GM23338 (cell line): ENCODE measurements around the gene TAF4B. TPM values are rescaled to one million over a fixed set of nuclear protein-coding genes. Genes with fewer than 3 reads are reported as not detected.
"Not testable (repeated sequence)": the region's sequence is repeated elsewhere in the genome, so short reads cannot be mapped to it uniquely, and the experiment has no call there.

Source experiments
- ATAC-seq: fragments of 200-7000 bp; cut with Tn5 transposase; 3 replicates; pipeline ENCODE4 v1.9.1; 2020
- DNase-seq: peaks from one replicate; pipeline ENCODE4 v3.0.0-alpha.2; 2015; ENCODE audit warnings: low spot score
- H2AFZ ChIP-seq: fragments of 200-600 bp; sonication (generic); 2 replicates; pipeline ENCODE4 v1.8.0; 2016; ENCODE audit warnings: antibody characterized with exemption, mild to moderate bottlenecking, moderate library complexity
- H3F3A ChIP-seq: fragments of 200-600 bp; sonication (generic); replicated peaks from 2 replicates; pipeline ENCODE4 v1.8.0; 2017; ENCODE audit warnings: antibody characterized with exemption, mixed run types, low read depth
- H3K27ac ChIP-seq: fragments of 200-600 bp; sonication (generic); 2 replicates; pipeline ENCODE4 v1.6.1; 2016; ENCODE audit warnings: low read depth
- H3K27me3 ChIP-seq: fragments of 200-600 bp; sonication (generic); 2 replicates; pipeline ENCODE4 v1.8.0; 2016; ENCODE audit warnings: mild to moderate bottlenecking, mixed run types, moderate library complexity; ENCODE audit not compliant: insufficient read depth
- H3K36me3 ChIP-seq: fragments of 200-600 bp; sonication (generic); 2 replicates; pipeline ENCODE4 v1.8.0; 2016; ENCODE audit warnings: mild to moderate bottlenecking; ENCODE audit not compliant: insufficient read depth
- H3K4me1 ChIP-seq: fragments of 200-600 bp; sonication (generic); 2 replicates; pipeline ENCODE4 v1.8.0; 2016; ENCODE audit warnings: mild to moderate bottlenecking, moderate library complexity; ENCODE audit not compliant: insufficient read depth
- H3K4me2 ChIP-seq: fragments of 200-600 bp; sonication (generic); 2 replicates; pipeline ENCODE4 v1.7.1; 2017; ENCODE audit warnings: mixed run types
- H3K4me3 ChIP-seq: fragments of 200-600 bp; sonication (generic); 2 replicates; pipeline ENCODE4 v1.6.1; 2016; ENCODE audit warnings: mixed run types
- H3K79me2 ChIP-seq: fragments of 200-600 bp; sonication (generic); replicated peaks from 2 replicates; pipeline ENCODE4 v1.8.0; 2017; ENCODE audit warnings: mild to moderate bottlenecking; ENCODE audit not compliant: insufficient read depth
- H3K9me2 ChIP-seq: fragments of 200-600 bp; sonication (generic); 2 replicates; pipeline ENCODE4 v1.8.0; 2017; ENCODE audit not compliant: insufficient read depth
- H4K20me1 ChIP-seq: fragments of 200-600 bp; sonication (generic); replicated peaks from 2 replicates; pipeline ENCODE4 v1.8.0; 2017; ENCODE audit warnings: mild to moderate bottlenecking; ENCODE audit not compliant: insufficient read depth
- H3K27ac Mint-ChIP-seq: 2 replicates; pipeline ENCODE4 v1.8.0; 2020; ENCODE audit warnings: inconsistent platforms, mild to moderate bottlenecking, moderate library complexity, mixed read lengths
- H3K27me3 Mint-ChIP-seq: 3 replicates; pipeline ENCODE4 v1.8.0; 2022; ENCODE audit warnings: low read depth, mild to moderate bottlenecking, moderate library complexity, mixed read lengths, inconsistent platforms; ENCODE audit not compliant: insufficient read depth, poor library complexity
- H3K36me3 Mint-ChIP-seq: 3 replicates; pipeline ENCODE4 v1.8.0; 2021; ENCODE audit warnings: low read depth, mild to moderate bottlenecking, inconsistent platforms, moderate library complexity, mixed read lengths
- H3K4me1 Mint-ChIP-seq: 3 replicates; pipeline ENCODE4 v1.8.0; 2020; ENCODE audit warnings: mild to moderate bottlenecking, inconsistent platforms, mixed read lengths
- H3K4me3 Mint-ChIP-seq: 3 replicates; pipeline ENCODE4 v1.8.0; 2021; ENCODE audit warnings: moderate library complexity, mild to moderate bottlenecking, inconsistent platforms, mixed read lengths
- H3K9me3 Mint-ChIP-seq: 3 replicates; pipeline ENCODE4 v1.8.0; 2020; ENCODE audit warnings: moderate library complexity, mild to moderate bottlenecking, inconsistent platforms, mixed read lengths
- EZH2 ChIP-seq: fragments of 200-600 bp; sonication (generic); IDR thresholded peaks from one replicate; pipeline ENCODE4 v1.8.0; 2017; ENCODE audit warnings: antibody characterized with exemption, mild to moderate bottlenecking, low read depth; ENCODE audit not compliant: unreplicated experiment
- EZH2phosphoT487 ChIP-seq: fragments of 200-600 bp; sonication (generic); IDR thresholded peaks from one replicate; pipeline ENCODE4 v1.8.1; 2018; ENCODE audit warnings: antibody characterized with exemption; ENCODE audit not compliant: unreplicated experiment
- NANOG ChIP-seq: IDR thresholded peaks from 2 replicates; pipeline ENCODE4 v1.6.1; 2016; ENCODE audit warnings: antibody characterized with exemption, borderline replicate concordance
- POLR2AphosphoS5 ChIP-seq: IDR thresholded peaks from 2 replicates; pipeline ENCODE4 v1.6.1; 2016; ENCODE audit warnings: antibody characterized with exemption, low read depth
- REST ChIP-seq: IDR thresholded peaks from one replicate; pipeline ENCODE4 v1.6.1; 2018; ENCODE audit warnings: antibody characterized with exemption; ENCODE audit not compliant: unreplicated experiment
- STAT1 ChIP-seq: IDR thresholded peaks from one replicate; pipeline ENCODE4 v1.6.1; 2016; ENCODE audit warnings: antibody characterized with exemption; ENCODE audit not compliant: unreplicated experiment
- ZNF114 ChIP-seq: fragments of 250-450 bp; sonication (Bioruptor Pico); IDR thresholded peaks from 2 replicates; pipeline ENCODE4 v1.5.0; 2020; ENCODE audit warnings: mild to moderate bottlenecking, moderate library complexity
- ZNF331 ChIP-seq: fragments of 250-450 bp; sonication (Bioruptor Pico); IDR thresholded peaks from 2 replicates; pipeline ENCODE4 v1.5.0; 2020; ENCODE audit warnings: low read depth, mild to moderate bottlenecking, moderate library complexity
- polyA plus RNA-seq: library from polyadenylated mRNA; unstranded; fragments of >200 nt; fragmentation: Nextera tagmentation; extraction: Ambion mirVana; gene quantifications from 2 replicates; pipeline ENCODE4 v1.2.1, GENCODE V29; 2016
- total RNA-seq: library from RNA; depleted of rRNA; stranded (reverse); fragments of >200 nt; shearing (Covaris generic); gene quantifications from 2 replicates; pipeline ENCODE4 v1.2.3, GENCODE V29; 2014
- TF ChIP-seq, protein P1 (sequence below): IDR thresholded peaks from 2 replicates; pipeline ENCODE4 v1.6.1; 2016; ENCODE audit warnings: antibody characterized with exemption

Gene TAF4B
- total and polyA plus RNA-seq, 2 experiments from 2014 or later: 9.4 to 27.3 TPM

DNA sequence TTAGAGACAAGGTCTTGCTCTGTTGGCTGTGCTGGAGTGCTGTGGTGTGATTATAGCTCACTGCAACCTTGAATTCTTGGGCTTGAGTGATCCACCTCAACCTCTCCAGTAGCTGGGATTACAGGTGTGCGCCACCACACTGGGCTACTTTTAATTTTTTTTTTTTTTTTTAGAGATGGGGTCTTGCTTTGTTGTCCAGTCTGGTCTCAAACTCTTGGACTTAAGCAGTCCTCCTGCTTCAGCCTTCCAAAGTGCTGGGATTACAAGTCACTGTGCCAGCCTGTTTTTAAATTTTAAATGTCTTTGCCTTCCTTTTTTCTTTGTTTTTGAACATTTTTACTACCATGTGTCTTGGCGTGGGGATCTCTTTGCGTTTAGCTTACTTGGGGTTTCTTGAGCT lies 32.5 kb downstream of the TAF4B start:
- Histone ChIP-seq H3K4me1 (no peaks in the 10 kb centered on the region), H3K9me2 (no peaks in the 10 kb centered on the region), H3K4me3 (no peak overlapping the region), H3K27me3 (no peaks in the 10 kb centered on the region), H3K27ac (no peak overlapping the region), H2AFZ (no peak overlapping the region), H3K4me2 (no peak overlapping the region), H3F3A (no peaks in the 10 kb centered on the region), H3K79me2 (peaks cover 97% of the 10 kb centered on the region), H4K20me1 (peaks cover 9% of the 10 kb centered on the region), H3K36me3 (no peaks in the 10 kb centered on the region)
- peaks cover 7% of the 10 kb centered on the region for H3K9me3 Mint-ChIP-seq
- H3K27ac Mint-ChIP-seq: no peak overlapping the region
- ATAC-seq: no peak
- peaks cover 29% of the 10 kb centered on the region for H3K4me1 Mint-ChIP-seq
- TF ChIP-seq REST (no peak), EZH2phosphoT487 (no peak), ZNF114 (no peak), POLR2AphosphoS5 (no peak), EZH2 (no peak), ZNF331 (CRISPR knock-in tag) (no peak), STAT1 (no peak), NANOG (no peak)
- TF ChIP-seq, protein P1, sequence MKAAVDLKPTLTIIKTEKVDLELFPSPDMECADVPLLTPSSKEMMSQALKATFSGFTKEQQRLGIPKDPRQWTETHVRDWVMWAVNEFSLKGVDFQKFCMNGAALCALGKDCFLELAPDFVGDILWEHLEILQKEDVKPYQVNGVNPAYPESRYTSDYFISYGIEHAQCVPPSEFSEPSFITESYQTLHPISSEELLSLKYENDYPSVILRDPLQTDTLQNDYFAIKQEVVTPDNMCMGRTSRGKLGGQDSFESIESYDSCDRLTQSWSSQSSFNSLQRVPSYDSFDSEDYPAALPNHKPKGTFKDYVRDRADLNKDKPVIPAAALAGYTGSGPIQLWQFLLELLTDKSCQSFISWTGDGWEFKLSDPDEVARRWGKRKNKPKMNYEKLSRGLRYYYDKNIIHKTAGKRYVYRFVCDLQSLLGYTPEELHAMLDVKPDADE: no peak
- no peak overlapping the region for H3K4me3 Mint-ChIP-seq
- peaks cover 9% of the 10 kb centered on the region for H3K36me3 Mint-ChIP-seq
- peaks cover 4% of the 10 kb centered on the region for H3K27me3 Mint-ChIP-seq
- DNase-seq: no peak

DNA sequence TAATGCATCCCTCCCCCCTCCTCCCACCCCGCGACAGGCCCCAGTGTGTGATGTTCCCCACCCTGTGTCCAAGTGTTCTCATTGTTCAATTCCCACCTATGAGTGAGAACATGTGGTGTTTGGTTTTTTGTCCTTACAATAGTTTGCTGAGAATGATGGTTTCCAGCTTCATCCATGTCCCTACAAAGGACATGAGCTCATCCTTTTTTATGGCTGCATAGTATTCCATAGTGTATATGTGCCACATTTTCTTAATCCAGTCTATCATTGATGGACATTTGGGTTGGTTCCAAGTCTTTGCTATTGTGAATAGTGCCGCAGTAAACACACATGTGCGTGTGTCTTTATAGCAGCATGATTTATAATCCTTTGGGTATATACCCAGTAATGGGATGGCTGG lies 33.2 kb downstream of the TAF4B start:
- H2AFZ ChIP-seq, H3K27me3 ChIP-seq, H3K9me3 Mint-ChIP-seq, H3K27ac Mint-ChIP-seq, H3K4me1 ChIP-seq, H3K36me3 Mint-ChIP-seq, H3K27ac ChIP-seq, H3K4me2 ChIP-seq, H3K4me3 ChIP-seq, H3K36me3 ChIP-seq, H3K27me3 Mint-ChIP-seq, H3F3A ChIP-seq, DNase-seq, H3K4me3 Mint-ChIP-seq, H3K9me2 ChIP-seq, ATAC-seq: not testable (repeated sequence)
- peaks cover 14% of the 10 kb centered on the region for H4K20me1 ChIP-seq
- H3K4me1 Mint-ChIP-seq: peaks cover 32% of the 10 kb centered on the region
- H3K79me2 ChIP-seq: peaks cover 98% of the 10 kb centered on the region
